SK-N-SH treated with all-trans-retinoic acid at 6 μM for 48 hours (cell line): ENCODE results near the gene VAMP5.

Source experiments
- ARNTL ChIP-seq: fragments of 450-650 bp; formaldehyde crosslinking; IDR thresholded peaks from 2 replicates; pipeline ENCODE4 v1.5.0; 2020; ENCODE audit warnings: low read depth, mild to moderate bottlenecking, moderate library complexity, borderline replicate concordance
- OSR1 ChIP-seq: fragments of 250-450 bp; sonication (Bioruptor Pico); IDR thresholded peaks from 2 replicates; pipeline ENCODE4 v1.8.0; 2022; ENCODE audit warnings: moderate library complexity, mild to moderate bottlenecking, inconsistent platforms
- PPARA ChIP-seq: fragments of 250-450 bp; sonication (Bioruptor Pico); IDR thresholded peaks from 2 replicates; pipeline ENCODE4 v1.5.0; 2020; ENCODE audit warnings: mild to moderate bottlenecking, borderline replicate concordance
- ZC3H10 ChIP-seq: fragments of 250-450 bp; sonication (Bioruptor Pico); IDR thresholded peaks from 2 replicates; pipeline ENCODE4 v1.5.1; 2021; ENCODE audit warnings: mild to moderate bottlenecking, moderate library complexity
- ZNF8 ChIP-seq: fragments of 450-650 bp; formaldehyde crosslinking; IDR thresholded peaks from 2 replicates; pipeline ENCODE4 v1.5.0; 2020; ENCODE audit warnings: mild to moderate bottlenecking, moderate library complexity
- TF ChIP-seq, protein P1 (sequence below): fragments of 250-450 bp; sonication (Bioruptor Pico); IDR thresholded peaks from 2 replicates; pipeline ENCODE4 v1.8.0; 2020; ENCODE audit warnings: mild to moderate bottlenecking, moderate library complexity, borderline replicate concordance

DNA sequence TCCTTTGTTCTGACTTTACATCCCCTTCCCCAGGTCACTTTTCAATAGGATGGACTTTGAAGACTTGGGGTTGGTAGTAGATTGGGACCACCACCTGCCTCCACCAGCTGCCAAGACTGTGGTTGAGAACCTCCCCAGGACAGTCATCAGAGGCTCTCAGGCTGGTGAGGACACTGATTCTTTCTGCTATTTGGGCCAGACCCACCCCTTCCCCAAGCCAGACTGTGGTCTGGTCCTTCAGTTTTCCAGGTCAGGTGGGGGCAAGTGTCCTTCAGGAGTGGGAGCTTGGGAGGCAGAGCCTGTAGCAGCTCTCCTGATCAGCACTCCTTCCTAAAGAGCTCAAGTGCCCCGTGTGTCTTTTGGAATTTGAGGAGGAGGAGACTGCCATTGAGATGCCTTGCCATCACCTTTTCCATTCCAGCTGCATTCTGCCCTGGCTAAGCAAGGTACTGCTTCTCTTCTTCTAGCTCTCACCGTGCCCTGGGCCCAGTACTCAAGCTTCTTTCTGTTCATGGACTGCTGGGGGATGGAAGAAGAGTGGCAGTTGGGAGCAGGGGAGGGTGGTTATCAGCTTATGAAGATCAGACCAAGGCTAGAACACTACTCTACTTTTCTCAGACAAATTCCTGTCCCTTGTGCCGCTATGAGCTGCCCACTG is 12.4 kb downstream of the VAMP5 start:
- TF ChIP-seq, protein P1, sequence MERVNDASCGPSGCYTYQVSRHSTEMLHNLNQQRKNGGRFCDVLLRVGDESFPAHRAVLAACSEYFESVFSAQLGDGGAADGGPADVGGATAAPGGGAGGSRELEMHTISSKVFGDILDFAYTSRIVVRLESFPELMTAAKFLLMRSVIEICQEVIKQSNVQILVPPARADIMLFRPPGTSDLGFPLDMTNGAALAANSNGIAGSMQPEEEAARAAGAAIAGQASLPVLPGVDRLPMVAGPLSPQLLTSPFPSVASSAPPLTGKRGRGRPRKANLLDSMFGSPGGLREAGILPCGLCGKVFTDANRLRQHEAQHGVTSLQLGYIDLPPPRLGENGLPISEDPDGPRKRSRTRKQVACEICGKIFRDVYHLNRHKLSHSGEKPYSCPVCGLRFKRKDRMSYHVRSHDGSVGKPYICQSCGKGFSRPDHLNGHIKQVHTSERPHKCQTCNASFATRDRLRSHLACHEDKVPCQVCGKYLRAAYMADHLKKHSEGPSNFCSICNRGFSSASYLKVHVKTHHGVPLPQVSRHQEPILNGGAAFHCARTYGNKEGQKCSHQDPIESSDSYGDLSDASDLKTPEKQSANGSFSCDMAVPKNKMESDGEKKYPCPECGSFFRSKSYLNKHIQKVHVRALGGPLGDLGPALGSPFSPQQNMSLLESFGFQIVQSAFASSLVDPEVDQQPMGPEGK (CRISPR knock-in tag), result no peak
- no peak for TF ChIP-seq PPARA (CRISPR knock-in tag)
- TF ChIP-seq ZNF8 (CRISPR knock-in tag), result no peak
- TF ChIP-seq OSR1 (CRISPR knock-in tag), result no peak
- TF ChIP-seq ZC3H10 (CRISPR knock-in tag), result no peak
- TF ChIP-seq ARNTL (CRISPR knock-in tag), result no peak
